PC-9 (cell line): ENCODE data around the gene MSRB2. TPM values are rescaled to one million over a fixed set of nuclear protein-coding genes. Genes with fewer than 3 reads are reported as not detected.
A peak's percentile ranks its signal among the peaks of the same experiment; 100 is the strongest.

Experiments used
- BruUV-seq: library from RNA; stranded (reverse); fragments of 400-500 nt; replicated peaks from 2 replicates; lab custom pipeline; 2021; lab: Mats Ljungman, UMichigan
- CTCF ChIA-PET: fragments of 300-600 bp; sonication (Branson Sonifier 250); formaldehyde crosslinking; loops from one replicate; lab custom pipeline; 2022; ENCODE audit warnings: antibody characterized with exemption; lab: Charles Lee
- POLR2A ChIA-PET: fragments of 300-600 bp; sonication (Branson Sonifier 250); formaldehyde crosslinking; loops from one replicate; lab custom pipeline; 2022; ENCODE audit warnings: antibody characterized with exemption; ENCODE audit not compliant: unreplicated experiment; lab: Charles Lee
- DNase-seq, 2 experiments: peaks; one replicate each; pipeline versions ENCODE4 v3.0.0 to v3.0.0-alpha.2; 2015 to 2022; ENCODE audit warnings: mixed read lengths in 1 of 2
- H2AFZ ChIP-seq: fragments of 200-600 bp; sonication (generic); 2 replicates; pipeline ENCODE4 v1.8.1; 2017; ENCODE audit warnings: antibody characterized with exemption
- H3F3A ChIP-seq: fragments of 200-600 bp; sonication (generic); 2 replicates; pipeline ENCODE4 v1.8.1; 2017; ENCODE audit warnings: antibody characterized with exemption, mild to moderate bottlenecking, low read depth; ENCODE audit not compliant: insufficient read depth
- H3K27ac ChIP-seq: fragments of 200-600 bp; sonication (generic); 2 replicates; pipeline ENCODE4 v1.6.1; 2016; ENCODE audit warnings: mixed run types
- H3K27me3 ChIP-seq: fragments of 200-600 bp; sonication (generic); 2 replicates; pipeline ENCODE4 v1.6.1; 2016; ENCODE audit warnings: low read depth, mixed run types; ENCODE audit not compliant: insufficient read depth
- H3K36me3 ChIP-seq: fragments of 200-600 bp; sonication (generic); 2 replicates; pipeline ENCODE4 v1.6.1; 2016; ENCODE audit warnings: low read depth, mixed run types
- H3K4me1 ChIP-seq: fragments of 200-600 bp; sonication (generic); replicated peaks from 2 replicates; pipeline ENCODE4 v1.6.1; 2016; ENCODE audit warnings: mixed run types; ENCODE audit not compliant: insufficient read depth
- H3K4me2 ChIP-seq: fragments of 200-600 bp; sonication (generic); 2 replicates; pipeline ENCODE4 v1.6.1; 2017; ENCODE audit warnings: mixed run types
- H3K4me3 ChIP-seq: fragments of 200-600 bp; sonication (generic); 2 replicates; pipeline ENCODE4 v1.6.1; 2016; ENCODE audit warnings: mixed run types
- H3K79me2 ChIP-seq: fragments of 200-600 bp; sonication (generic); 2 replicates; pipeline ENCODE4 v1.6.1; 2017; ENCODE audit warnings: low read depth, mixed run types
- H3K9me2 ChIP-seq: fragments of 200-600 bp; sonication (generic); 2 replicates; pipeline ENCODE4 v1.8.1; 2017; ENCODE audit warnings: mild to moderate bottlenecking; ENCODE audit not compliant: insufficient read depth
- H3K9me3 ChIP-seq: fragments of 200-600 bp; sonication (generic); 2 replicates; pipeline ENCODE4 v1.8.1; 2016; ENCODE audit warnings: low read depth; ENCODE audit not compliant: insufficient read depth
- H4K20me1 ChIP-seq: fragments of 200-600 bp; sonication (generic); 2 replicates; pipeline ENCODE4 v1.8.1; 2017; ENCODE audit not compliant: insufficient read depth
- CTCF ChIP-seq: fragments of 200-600 bp; sonication (generic); conservative IDR thresholded peaks from 2 replicates; pipeline ENCODE4 v1.6.1; 2017; ENCODE audit warnings: mixed run types, antibody characterized with exemption, mild to moderate bottlenecking, moderate library complexity
- EZH2 ChIP-seq: fragments of 200-600 bp; sonication (generic); IDR thresholded peaks from 2 replicates; pipeline ENCODE4 v1.8.0; 2017; ENCODE audit warnings: antibody characterized with exemption, low read depth
- intact Hi-C: fragments of 100-400 bp; cut with micrococcal nuclease; formaldehyde crosslinking; loops from one replicate; pipeline ENCODE4 v1.10.0; 2022; ENCODE audit not compliant: unreplicated experiment
- total RNA-seq: library from RNA; stranded (reverse); gene quantifications from 2 replicates; pipeline ENCODE4 v1.2.3, GENCODE V29; 2021

The MSRB2 gene
- total RNA-seq, 1 experiment from 2014 or later: 28.3 TPM

- intact Hi-C loops: loop anchor here (5.0 kb wide), 2 partner anchors 375 to 1040 kb away; no protein-coding TSS in a partner anchor
- Histone ChIP-seq H3K79me2 (no peaks in the 10 kb centered on the region), H3K27me3 (no peaks in the 10 kb centered on the region), H4K20me1 (no peaks in the 10 kb centered on the region), H3F3A (no peaks in the 10 kb centered on the region), H3K27ac (no peak overlapping the region), H3K4me1 (no peaks in the 10 kb centered on the region), H3K36me3 (no peaks in the 10 kb centered on the region), H3K4me2 (no peak overlapping the region), H3K9me3 (no peaks in the 10 kb centered on the region), H3K9me2 (no peaks in the 10 kb centered on the region), H3K4me3 (no peak overlapping the region), H2AFZ (no peak overlapping the region)
- POLR2A ChIA-PET: no interaction called here
- CTCF ChIA-PET: interaction anchor here (0.7 kb wide), 1 partner anchor 10 kb away, joined by 3 read pairs; no protein-coding TSS in a partner anchor
- TF ChIP-seq EZH2 (no peak), CTCF (no peak)
- BruUV-seq: no TSS peak
- no peak for DNase-seq
Measured at GRCh38 chr10:23157239-23157681, 61.9 kb downstream of the MSRB2 start.

DNA sequence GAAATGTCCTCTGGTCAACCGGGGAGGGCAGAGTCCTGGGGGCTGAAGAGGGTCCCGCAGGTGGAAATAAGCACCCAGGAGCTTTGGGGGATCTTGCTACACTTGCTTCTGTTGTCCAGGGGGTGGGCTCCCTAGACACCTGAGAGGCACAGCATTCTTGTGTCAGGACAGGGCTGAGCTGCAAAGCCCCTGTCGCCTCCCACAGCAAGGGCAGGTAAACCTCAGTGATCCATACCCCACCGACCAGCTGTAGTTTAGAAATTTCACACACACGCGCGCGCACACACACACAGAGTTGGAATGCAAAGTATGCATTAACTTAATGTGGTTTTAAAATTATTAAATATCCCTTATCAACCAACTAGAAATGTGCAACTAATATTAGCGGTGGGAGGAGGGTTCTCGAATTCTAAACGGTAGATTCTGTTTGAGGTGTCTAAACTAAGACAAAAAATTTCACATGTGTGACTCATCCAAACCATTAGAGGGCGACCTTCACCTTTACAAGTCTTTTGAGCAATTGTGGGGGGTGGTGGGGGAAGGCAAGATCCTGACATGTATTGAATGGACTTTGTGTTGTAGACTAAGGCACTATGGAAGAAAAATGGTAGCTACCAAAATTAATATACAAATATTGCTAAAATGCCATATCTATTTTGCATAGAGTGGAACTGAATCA is 62.5 kb downstream of the MSRB2 start:
- intact Hi-C loops: loop anchor here (1.0 to 5.0 kb wide), 5 partner anchors 135 to 1361 kb away; no protein-coding TSS in a partner anchor
- TF ChIP-seq CTCF (no peak), EZH2 (no peak)
- Histone ChIP-seq H3K4me3 (no peak overlapping the region), H3K9me3 (no peaks in the 10 kb centered on the region), H3K36me3 (no peaks in the 10 kb centered on the region), H3F3A (no peaks in the 10 kb centered on the region), H3K27me3 (no peaks in the 10 kb centered on the region), H3K79me2 (no peaks in the 10 kb centered on the region), H4K20me1 (no peaks in the 10 kb centered on the region), H3K4me1 (no peaks in the 10 kb centered on the region), H3K4me2 (peak overlapping the region; percentile 46), H3K9me2 (no peaks in the 10 kb centered on the region), H3K27ac (no peak overlapping the region), H2AFZ (no peak overlapping the region)
- no peak for DNase-seq
- ChIA-PET CTCF (interaction anchor here (0.7 to 0.8 kb wide), 2 partner anchors 9 to 153 kb away, joined by 3 read pairs; no protein-coding TSS in a partner anchor), POLR2A (no interaction called here)
- BruUV-seq: no TSS peak

DNA sequence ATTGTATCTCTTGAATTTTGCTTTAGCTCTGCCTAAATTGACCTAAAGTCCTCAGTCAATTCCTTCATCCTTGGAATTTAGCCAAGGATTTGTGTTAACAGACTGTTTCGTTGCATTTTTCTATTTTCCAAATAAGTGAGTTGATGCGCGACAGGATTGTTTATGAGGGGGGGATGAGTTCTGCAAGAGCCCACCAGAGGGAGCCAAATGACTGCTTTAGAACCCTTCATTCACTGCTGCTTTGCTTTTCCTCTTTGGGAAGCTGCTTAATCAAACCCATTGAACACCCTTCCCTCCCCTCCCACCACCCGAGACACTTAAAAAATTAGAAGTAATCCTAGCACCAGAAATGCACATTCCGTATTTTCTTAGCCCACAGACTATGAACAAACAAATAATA is 63.0 kb downstream of the MSRB2 start:
- no peak overlapping the region for H3K4me3 ChIP-seq
- CTCF ChIA-PET: interaction anchor here (0.8 kb wide), 1 partner anchor 152 kb away, joined by 3 read pairs; no protein-coding TSS in a partner anchor
- H3F3A ChIP-seq: no peaks in the 10 kb centered on the region
- POLR2A ChIA-PET: no interaction called here
- H3K4me1 ChIP-seq: no peaks in the 10 kb centered on the region
- no peaks in the 10 kb centered on the region for H3K9me3 ChIP-seq
- no peak overlapping the region for H2AFZ ChIP-seq
- no TSS peak for BruUV-seq
- H3K79me2 ChIP-seq: no peaks in the 10 kb centered on the region
- peak in 1 of 2 experiments; percentile 37 for DNase-seq
- TF ChIP-seq EZH2 (no peak), CTCF (peak; percentile 87)
- intact Hi-C loops: loop anchor here (1.0 to 5.0 kb wide), 5 partner anchors 135 to 1361 kb away; no protein-coding TSS in a partner anchor
- H3K9me2 ChIP-seq: no peaks in the 10 kb centered on the region
- no peaks in the 10 kb centered on the region for H4K20me1 ChIP-seq
- H3K27ac ChIP-seq: no peak overlapping the region
- H3K27me3 ChIP-seq: no peaks in the 10 kb centered on the region
- peak overlapping the region; percentile 46 for H3K4me2 ChIP-seq
- H3K36me3 ChIP-seq: no peaks in the 10 kb centered on the region
